GM18873 (cell line): ENCODE measurements around the gene OCRL.
A peak's percentile ranks its signal among the peaks of the same experiment; 100 is the strongest.

Experiments
- ATAC-seq: cut with Tn5 transposase; IDR thresholded peaks from one replicate; pipeline ENCODE4 v1.9.1; 2021; ENCODE audit warnings: mild to moderate bottlenecking, moderate library complexity, moderate number of reproducible peaks; ENCODE audit not compliant: unreplicated experiment, low FRiP score

Gene OCRL

GRCh38 chrX:129540068-129540653 lies at the start of gene OCRL:
Gene OCRL (plus strand): TSS chrX:129540259. CDS start chrX:129540440, 181 bp downstream.
- peak; percentile 84 for ATAC-seq

- ATAC-seq: no peak
These were observed 49.7 kb upstream of the OCRL start for GRCh38 chrX:129490330-129490729.

- no peak for ATAC-seq
These were observed 46.4 kb upstream of the OCRL start for GRCh38 chrX:129493643-129494042.

DNA sequence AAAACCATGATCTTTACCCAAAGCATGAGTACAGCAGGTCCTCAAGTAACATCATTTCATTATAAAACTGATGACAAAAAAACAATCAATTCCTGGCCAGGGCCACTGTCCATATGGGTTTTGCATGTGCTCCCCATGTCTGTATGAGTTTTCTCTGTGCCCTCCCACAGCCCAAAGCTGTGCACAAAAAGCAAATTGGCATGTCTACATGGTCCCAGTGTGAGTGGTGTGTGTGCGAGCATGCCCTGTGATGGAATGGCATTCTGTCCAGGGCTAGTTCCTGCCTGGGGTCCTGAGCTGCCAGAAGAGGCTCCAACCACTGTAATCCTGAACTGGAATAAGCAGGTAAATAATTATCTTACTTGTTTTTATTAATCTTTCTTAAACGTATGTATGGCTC lies 45.2 kb upstream of the OCRL start:
- no peak for ATAC-seq

GRCh38 chrX:129495900-129496299 lies 44.2 kb upstream of the OCRL start:
- ATAC-seq: no peak

GRCh38 chrX:129496625-129497024 lies 43.4 kb upstream of the OCRL start:
- ATAC-seq: no peak

DNA sequence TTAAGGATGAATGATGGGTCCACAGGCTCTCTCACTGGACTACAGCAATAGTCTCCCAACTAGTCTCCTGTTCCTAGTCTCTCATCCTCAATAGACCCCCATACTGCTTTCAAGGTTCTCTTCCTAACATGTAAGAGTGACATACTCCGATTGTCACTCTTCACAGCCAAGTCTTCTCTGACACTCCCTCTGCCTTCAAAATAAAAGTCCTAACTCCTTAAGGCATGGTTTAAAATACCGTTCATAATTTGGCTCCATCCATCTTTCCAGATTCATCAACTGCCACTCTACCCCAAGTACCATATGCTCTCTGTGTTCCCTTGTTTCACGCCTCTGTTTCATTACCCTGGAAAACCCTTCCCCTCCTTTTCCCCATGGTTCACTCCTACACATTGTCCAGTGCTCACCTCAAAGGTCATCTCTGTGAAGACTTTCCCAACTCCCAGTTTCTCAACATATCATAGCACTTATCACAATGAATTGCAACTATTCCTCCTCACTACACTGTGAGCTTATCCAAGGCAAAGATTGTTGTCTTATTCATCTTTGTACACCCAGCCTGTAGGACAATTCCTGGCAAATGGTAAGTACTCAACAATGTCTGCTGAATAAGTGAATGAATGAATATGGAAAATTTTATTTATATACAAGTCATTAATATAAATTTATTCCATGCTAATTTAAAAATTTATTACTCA lies 42.8 kb upstream of the OCRL start:
- ATAC-seq: no peak

GRCh38 chrX:129510331-129510730 lies 29.7 kb upstream of the OCRL start:
- no peak for ATAC-seq

GRCh38 chrX:129511689-129512088 lies 28.4 kb upstream of the OCRL start:
- ATAC-seq: no peak

- ATAC-seq: no peak
These were observed 27.6 kb upstream of the OCRL start for GRCh38 chrX:129512409-129512808.

GRCh38 chrX:129516402-129516801 lies 23.7 kb upstream of the OCRL start:
- no peak for ATAC-seq

GRCh38 chrX:129520151-129520550 lies 19.9 kb upstream of the OCRL start:
- ATAC-seq: no peak

DNA sequence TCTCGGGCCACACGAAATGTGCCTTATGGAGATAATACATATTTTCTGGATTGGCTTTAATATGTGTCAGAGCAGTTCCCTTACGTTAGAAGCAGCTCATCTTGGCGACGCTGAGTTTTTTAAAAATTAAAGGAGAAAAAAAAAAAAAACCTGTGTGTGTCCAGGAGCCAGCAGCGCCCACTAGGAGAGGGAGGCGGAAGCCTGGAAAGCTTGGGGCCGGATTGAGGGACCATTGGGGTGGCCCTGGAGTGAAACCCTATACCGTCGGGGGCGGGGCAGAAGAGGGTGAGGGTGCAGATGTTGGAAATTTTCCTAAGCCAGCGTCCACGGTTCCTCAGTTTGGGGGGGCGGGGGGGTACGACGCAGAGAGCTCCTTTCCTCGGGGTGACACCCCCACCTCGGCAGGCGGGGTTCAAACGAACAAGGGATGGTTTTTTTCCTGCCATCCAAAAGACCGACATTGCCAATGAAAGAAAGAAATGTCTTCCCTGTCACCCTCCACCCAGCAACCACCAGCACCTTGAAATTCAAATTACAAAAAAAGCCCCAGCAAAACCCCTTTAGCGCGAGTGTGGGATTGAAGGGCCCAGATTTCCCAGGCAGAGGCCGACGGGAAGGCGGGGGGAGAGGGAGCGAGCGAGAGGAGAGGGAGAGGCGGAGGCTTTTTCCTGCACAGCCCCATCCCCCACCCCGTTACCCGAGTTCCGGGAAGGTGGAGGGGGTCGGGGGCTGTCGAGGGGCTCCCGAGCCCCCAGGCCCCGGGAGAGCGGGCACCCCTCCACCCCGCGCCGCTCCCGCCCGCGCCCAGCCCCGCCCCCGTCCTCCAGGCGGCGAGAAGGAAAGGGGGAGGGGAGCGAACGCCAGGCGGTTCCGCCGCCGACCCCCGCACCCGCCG lies 17.6 kb upstream of the OCRL start:
- no peak for ATAC-seq

DNA sequence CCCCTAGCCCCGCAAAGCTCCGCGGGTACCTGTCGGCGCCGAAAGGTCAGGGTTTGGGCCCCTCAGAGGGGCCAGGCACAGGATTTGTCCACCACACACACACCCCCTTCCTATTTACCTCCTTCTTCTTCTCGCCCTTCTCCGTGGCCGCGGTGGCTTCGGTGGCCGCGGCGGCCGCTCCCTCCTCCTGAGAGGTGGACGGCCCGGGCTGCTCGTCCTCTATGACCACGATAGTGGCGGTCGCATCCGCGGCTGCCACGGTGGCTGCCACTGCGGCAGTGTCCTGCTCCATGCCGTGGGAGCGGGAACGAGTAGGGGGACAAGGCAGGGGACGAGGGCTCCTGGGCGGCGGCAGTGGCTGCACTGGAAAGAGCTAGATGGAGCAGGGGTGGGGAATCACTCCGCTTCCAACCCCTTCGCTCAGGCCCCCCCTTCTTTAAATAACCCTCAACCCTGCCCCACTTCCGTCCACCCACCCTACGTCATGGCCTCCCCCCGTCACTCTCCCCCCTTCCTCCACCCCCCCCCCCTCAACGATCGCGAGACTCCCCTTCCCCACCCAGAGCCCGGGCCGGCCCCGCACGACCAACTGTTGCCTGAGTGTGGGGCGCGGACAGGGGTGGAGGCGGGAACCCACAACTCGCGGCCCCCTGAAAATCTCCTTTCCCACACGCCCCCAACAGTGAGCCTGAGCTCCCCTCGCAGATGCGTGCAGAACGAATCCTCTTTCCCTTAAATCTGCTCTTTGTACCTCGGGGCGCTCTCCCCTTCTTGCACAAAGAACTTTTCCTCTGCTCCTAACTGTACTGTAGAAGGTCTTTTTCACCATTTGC lies 16.8 kb upstream of the OCRL start, which contains the start of gene SMARCA1:
TSS of gene SMARCA1 (minus strand) at position 412 of the 833 bp plus-strand sequence. CDS start at position 292, 120 bp downstream.
- ATAC-seq: no peak

GRCh38 chrX:129524250-129524850 lies 15.7 kb upstream of the OCRL start:
- no peak for ATAC-seq

GRCh38 chrX:129525162-129525561 lies 14.9 kb upstream of the OCRL start:
- ATAC-seq: no peak

GRCh38 chrX:129525896-129526295 lies 14.2 kb upstream of the OCRL start:
- ATAC-seq: no peak

DNA sequence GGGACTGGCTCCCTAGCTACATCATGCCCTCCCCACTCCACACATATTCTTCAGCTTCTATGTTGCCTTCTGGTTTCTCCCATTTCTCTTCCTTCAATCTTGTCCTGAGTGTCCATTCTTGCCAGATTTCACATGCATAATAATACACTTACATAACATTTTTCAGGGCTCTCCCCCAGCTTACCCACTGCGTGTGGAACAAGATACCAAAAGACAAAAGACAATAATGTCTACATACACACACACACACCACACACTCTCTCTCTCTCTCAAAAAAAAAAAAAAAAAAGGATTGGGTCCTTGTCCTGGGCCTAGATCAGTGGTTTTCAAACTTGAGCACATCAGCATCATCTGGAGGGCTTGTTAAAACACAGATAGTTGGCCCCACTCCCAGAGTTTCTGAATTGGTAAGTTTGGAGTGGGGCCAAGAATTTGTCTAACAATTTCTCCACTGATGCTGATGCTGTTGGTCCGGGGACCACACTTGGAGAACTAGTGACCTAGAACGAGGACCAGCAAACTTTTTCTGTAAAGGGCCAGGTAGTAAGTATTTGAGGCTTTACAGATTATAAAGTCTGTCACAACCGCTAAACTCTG lies 10.3 kb upstream of the OCRL start:
- no peak for ATAC-seq

DNA sequence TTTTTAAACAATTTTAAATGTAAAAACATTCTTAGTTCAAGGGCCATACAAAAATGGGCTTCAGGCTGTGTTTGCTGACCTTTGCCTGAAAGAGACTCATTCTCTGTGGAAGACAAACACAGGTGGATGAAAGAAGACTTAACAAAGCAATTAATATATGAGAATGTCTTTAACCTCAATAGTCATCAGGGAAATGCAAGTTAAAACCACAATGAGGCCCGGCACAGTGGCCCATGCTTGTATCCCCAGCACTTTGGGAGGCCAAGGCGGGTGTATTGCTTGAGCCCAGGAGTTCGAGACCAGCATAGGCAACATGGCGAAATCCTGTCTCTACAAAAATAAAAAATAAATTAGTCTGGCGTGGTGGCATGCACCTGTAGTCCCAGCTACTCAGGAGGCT lies 9.6 kb upstream of the OCRL start:
- no peak for ATAC-seq

GRCh38 chrX:129531132-129531531 lies 8.9 kb upstream of the OCRL start:
- ATAC-seq: no peak
